Loucy (cell line): ENCODE data around the gene NCOA4.
"Not testable (repeated sequence)": the region's sequence is repeated elsewhere in the genome, so short reads cannot be mapped to it uniquely, and the experiment has no call there.

Experiments used
- EZH2phosphoT487 ChIP-seq: fragments of 200-600 bp; IDR thresholded peaks from 2 replicates; pipeline ENCODE4 v1.6.1; 2018; ENCODE audit warnings: antibody characterized with exemption, mild to moderate bottlenecking, moderate library complexity, borderline replicate concordance
- TF ChIP-seq, protein P1 (sequence below): fragments of 200-600 bp; sonication (generic); conservative IDR thresholded peaks from 2 replicates; pipeline ENCODE4 v1.5.1; 2014; ENCODE audit warnings: mild to moderate bottlenecking, antibody characterized with exemption, low read length

DNA sequence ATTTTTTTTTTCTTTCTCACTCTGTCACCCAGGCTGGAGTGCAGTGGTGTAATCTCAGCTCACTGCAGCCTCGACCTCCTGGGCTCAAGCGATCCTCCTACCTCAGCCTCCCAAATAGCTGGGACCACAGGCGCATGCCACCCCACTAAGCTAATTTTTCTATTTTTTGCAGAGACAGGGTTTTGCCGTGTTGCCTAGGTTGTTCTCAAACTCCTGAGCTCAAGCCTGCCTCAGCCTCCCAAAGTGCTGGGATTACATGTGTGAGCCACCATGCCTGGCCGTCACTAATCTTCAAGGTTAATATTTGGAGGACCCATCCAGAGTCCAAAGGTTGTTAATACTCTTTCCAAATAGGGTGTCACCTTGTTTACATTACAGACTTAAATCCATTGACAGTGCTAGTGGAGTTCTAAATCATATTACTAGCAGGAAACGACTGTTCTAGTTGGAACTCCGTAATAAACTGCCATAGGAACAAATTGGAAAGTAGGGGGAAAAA lies 28.2 kb downstream of the NCOA4 start:
- TF ChIP-seq, protein P1, sequence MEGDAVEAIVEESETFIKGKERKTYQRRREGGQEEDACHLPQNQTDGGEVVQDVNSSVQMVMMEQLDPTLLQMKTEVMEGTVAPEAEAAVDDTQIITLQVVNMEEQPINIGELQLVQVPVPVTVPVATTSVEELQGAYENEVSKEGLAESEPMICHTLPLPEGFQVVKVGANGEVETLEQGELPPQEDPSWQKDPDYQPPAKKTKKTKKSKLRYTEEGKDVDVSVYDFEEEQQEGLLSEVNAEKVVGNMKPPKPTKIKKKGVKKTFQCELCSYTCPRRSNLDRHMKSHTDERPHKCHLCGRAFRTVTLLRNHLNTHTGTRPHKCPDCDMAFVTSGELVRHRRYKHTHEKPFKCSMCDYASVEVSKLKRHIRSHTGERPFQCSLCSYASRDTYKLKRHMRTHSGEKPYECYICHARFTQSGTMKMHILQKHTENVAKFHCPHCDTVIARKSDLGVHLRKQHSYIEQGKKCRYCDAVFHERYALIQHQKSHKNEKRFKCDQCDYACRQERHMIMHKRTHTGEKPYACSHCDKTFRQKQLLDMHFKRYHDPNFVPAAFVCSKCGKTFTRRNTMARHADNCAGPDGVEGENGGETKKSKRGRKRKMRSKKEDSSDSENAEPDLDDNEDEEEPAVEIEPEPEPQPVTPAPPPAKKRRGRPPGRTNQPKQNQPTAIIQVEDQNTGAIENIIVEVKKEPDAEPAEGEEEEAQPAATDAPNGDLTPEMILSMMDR: not testable (repeated sequence)
- not testable (repeated sequence) for TF ChIP-seq EZH2phosphoT487
